Measurements from ENCODE around the gene LCE3A.
"Not testable (repeated sequence)": the region's sequence is repeated elsewhere in the genome, so short reads cannot be mapped to it uniquely, and the experiment has no call there.

LCE3A gene

GRCh38 chr1:152622803-152623202 is at the start of gene LCE3A:
Gene LCE3A, minus strand, starts transcription at chr1:152623103. Its CDS starts 0 bp downstream, at chr1:152623103.
- no peak for DNase-seq

- no peak for DNase-seq
Observed at GRCh38 chr1:152667648-152668047, 44.7 kb upstream of the LCE3A start.

GRCh38 chr1:152666171-152666570 is 43.3 kb upstream of the LCE3A start:
- DNase-seq = not testable (repeated sequence)

GRCh38 chr1:152663098-152663497 is 40.2 kb upstream of the LCE3A start, which contains the start of gene LCE2D:
Gene LCE2D, plus strand, starts transcription at chr1:152663380. Its CDS starts 726 bp downstream, at chr1:152664106.
- no peak for DNase-seq

GRCh38 chr1:152658649-152659048 is 35.7 kb upstream of the LCE3A start:
- no peak for DNase-seq

GRCh38 chr1:152657677-152658076 is 34.8 kb upstream of the LCE3A start:
- DNase-seq = no peak

GRCh38 chr1:152656459-152656858 is 33.6 kb upstream of the LCE3A start:
- no peak for DNase-seq

GRCh38 chr1:152654110-152654509 is 31.2 kb upstream of the LCE3A start:
- DNase-seq = peak; percentile 29 to 45

- no peak for DNase-seq
Observed at GRCh38 chr1:152646656-152647055, 23.8 kb upstream of the LCE3A start.

GRCh38 chr1:152645146-152645545 is 22.2 kb upstream of the LCE3A start:
- no peak for DNase-seq

GRCh38 chr1:152643945-152644344 is 21.0 kb upstream of the LCE3A start:
- DNase-seq = no peak

GRCh38 chr1:152640351-152640750 is 17.4 kb upstream of the LCE3A start:
- DNase-seq = no peak

GRCh38 chr1:152630596-152630995 is 7.7 kb upstream of the LCE3A start:
- no peak for DNase-seq

GRCh38 chr1:152626744-152627143 is 3.8 kb upstream of the LCE3A start:
- no peak for DNase-seq

- no peak for DNase-seq
Observed at GRCh38 chr1:152623203-152623844, 421 bp upstream of the LCE3A start.

GRCh38 chr1:152621993-152622392 is 910 bp downstream of the LCE3A start:
- no peak for DNase-seq

- no peak for DNase-seq
Observed at GRCh38 chr1:152613511-152613910, 9.4 kb downstream of the LCE3A start, which contains the start of gene LCE3B. Gene LCE3B, plus strand, starts transcription at chr1:152613811. Its CDS starts 0 bp downstream, at chr1:152613811.

GRCh38 chr1:152599934-152600333 is 23.0 kb downstream of the LCE3A start, which contains the start of gene LCE3C:
Gene LCE3C, plus strand, starts transcription at chr1:152600234. Its CDS starts 498 bp downstream, at chr1:152600732.
- no peak for DNase-seq

- no peak for DNase-seq
Observed at GRCh38 chr1:152596986-152597385, 25.9 kb downstream of the LCE3A start.

- no peak for DNase-seq
Observed at GRCh38 chr1:152585586-152585985, 37.3 kb downstream of the LCE3A start.

GRCh38 chr1:152582647-152583046 is 40.3 kb downstream of the LCE3A start:
- no peak for DNase-seq

- no peak for DNase-seq
Observed at GRCh38 chr1:152580433-152580832, 42.5 kb downstream of the LCE3A start, which contains the start of gene LCE3D. Gene LCE3D, minus strand, starts transcription at chr1:152580516. Its CDS starts 580 bp downstream, at chr1:152579936.

- DNase-seq = not testable (repeated sequence)
Observed at GRCh38 chr1:152579526-152579925, 43.4 kb downstream of the LCE3A start.

- DNase-seq = no peak
Observed at GRCh38 chr1:152577168-152577567, 45.7 kb downstream of the LCE3A start.

Data from SW 1271 (cell line).